Activated naive CD4-positive, alpha-beta T cell treated with anti-CD3 and anti-CD28 coated beads, Interleukin-2, amount 50 U/mL, for 72 hours (primary cell): Measurements from ENCODE around the gene PRR12. TPM values are rescaled to one million over a fixed set of nuclear protein-coding genes. Genes with fewer than 3 reads are reported as not detected.

Experiments
- ATAC-seq, 2 donors: fragments of 150-1000 bp; cut with Tn5 transposase; 2 replicates each; pipeline ENCODE4 v1.10.0; 2021; ENCODE audit warnings: mild to moderate bottlenecking in 2 of 2, moderate library complexity in 2 of 2
- DNase-seq, 2 donors: peaks; one replicate each; pipeline ENCODE4 v3.0.0; 2021 to 2022; ENCODE audit warnings: low spot score in 2 of 2
- H3K27ac Mint-ChIP-seq, 2 donors: one replicate each; pipeline ENCODE4 v1.8.0; 2022; ENCODE audit warnings: mild to moderate bottlenecking in 2 of 2, mixed read lengths in 2 of 2
- H3K36me3 Mint-ChIP-seq, 2 donors: one replicate each; pipeline ENCODE4 v1.8.0; 2022; ENCODE audit warnings: mixed read lengths in 2 of 2
- H3K9me3 Mint-ChIP-seq, 2 donors: one replicate each; pipeline ENCODE4 v1.8.0; 2022; ENCODE audit warnings: mixed read lengths in 2 of 2
- total RNA-seq, 2 donors: library from RNA; stranded (reverse); gene quantifications; one replicate each; pipeline ENCODE4 v1.2.3, GENCODE V29; 2022

The PRR12 gene
- total RNA-seq, 2 donors from 2014 or later: 28.9 to 32.9 TPM

DNA sequence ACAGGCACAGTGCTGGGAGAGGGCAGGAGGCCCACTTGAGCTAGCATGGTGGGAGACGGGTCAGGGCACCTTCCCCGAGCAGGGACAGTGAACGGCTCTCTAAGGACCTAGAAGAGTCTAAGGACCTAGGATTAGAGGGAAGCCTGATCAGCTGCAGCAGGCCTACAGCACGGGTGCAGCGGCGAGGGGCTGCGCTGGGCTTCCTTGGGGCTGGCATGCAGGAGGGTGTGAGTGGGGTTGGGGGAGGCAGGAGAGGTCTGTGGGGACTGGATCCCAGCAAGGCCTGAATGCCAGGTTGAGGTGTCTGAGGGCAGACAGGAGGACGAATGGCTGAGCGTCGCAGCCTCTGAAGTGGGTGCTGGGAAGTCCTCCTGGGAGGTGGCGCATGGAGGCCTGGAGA lies 54.6 kb downstream of the PRR12 start:
- peak overlapping the region in 1 of 2 donors; percentile 22 for H3K27ac Mint-ChIP-seq
- DNase-seq (no peak), ATAC-seq (no peak)
- H3K36me3 Mint-ChIP-seq: peaks cover 12 to 16% of the 10 kb centered on the region in 2 donors
- H3K9me3 Mint-ChIP-seq: no peaks in the 10 kb centered on the region

DNA sequence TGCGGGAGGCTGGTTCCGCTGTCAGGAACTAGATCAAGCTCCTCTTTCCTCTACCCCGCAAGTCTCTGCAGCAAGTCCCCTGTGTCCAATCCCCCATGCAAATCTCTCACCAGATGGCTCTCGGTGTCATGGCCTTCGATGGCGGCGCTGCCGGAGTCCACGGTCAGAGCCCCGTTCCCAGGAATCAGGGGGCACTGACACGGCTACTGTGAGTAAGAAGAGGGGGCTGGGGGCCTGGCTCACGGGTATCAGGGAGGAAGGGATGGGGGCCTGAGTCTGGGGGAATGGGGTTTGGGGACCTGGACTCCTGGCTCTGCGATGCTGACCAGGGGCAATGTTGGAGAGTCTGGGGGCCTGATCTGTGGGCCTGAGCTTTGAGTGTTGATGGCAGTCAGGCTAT lies 55.0 kb downstream of the PRR12 start:
- ATAC-seq (no peak), DNase-seq (no peak)
- Mint-ChIP-seq H3K36me3 (peaks cover 7 to 12% of the 10 kb centered on the region in 2 donors), H3K27ac (peak overlapping the region in 1 of 2 donors; percentile 65), H3K9me3 (no peaks in the 10 kb centered on the region)

DNA sequence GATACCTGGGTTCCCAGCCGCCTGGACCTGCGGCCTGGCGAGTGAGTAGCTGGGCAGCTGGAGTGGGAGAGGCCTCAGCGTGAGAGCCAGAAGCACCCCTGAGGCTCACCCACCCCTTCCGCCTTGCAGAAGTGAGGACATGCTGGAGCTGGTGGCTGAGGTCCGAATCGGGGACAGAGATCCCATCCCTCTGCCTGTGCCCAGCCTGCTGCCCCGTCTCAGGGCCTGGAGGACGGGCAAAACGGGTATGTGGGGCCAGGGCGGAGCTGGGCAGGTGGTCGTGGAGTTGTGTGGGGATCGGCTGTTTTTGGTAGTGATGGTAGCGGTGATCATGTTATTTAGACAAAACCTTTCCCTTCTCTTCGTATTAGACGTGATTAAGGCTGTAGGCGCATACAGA lies 55.6 kb downstream of the PRR12 start:
- ATAC-seq: no peak
- H3K27ac Mint-ChIP-seq: no peak overlapping the region
- H3K9me3 Mint-ChIP-seq: no peaks in the 10 kb centered on the region
- DNase-seq: no peak
- H3K36me3 Mint-ChIP-seq: peaks cover 7 to 12% of the 10 kb centered on the region in 2 donors

DNA sequence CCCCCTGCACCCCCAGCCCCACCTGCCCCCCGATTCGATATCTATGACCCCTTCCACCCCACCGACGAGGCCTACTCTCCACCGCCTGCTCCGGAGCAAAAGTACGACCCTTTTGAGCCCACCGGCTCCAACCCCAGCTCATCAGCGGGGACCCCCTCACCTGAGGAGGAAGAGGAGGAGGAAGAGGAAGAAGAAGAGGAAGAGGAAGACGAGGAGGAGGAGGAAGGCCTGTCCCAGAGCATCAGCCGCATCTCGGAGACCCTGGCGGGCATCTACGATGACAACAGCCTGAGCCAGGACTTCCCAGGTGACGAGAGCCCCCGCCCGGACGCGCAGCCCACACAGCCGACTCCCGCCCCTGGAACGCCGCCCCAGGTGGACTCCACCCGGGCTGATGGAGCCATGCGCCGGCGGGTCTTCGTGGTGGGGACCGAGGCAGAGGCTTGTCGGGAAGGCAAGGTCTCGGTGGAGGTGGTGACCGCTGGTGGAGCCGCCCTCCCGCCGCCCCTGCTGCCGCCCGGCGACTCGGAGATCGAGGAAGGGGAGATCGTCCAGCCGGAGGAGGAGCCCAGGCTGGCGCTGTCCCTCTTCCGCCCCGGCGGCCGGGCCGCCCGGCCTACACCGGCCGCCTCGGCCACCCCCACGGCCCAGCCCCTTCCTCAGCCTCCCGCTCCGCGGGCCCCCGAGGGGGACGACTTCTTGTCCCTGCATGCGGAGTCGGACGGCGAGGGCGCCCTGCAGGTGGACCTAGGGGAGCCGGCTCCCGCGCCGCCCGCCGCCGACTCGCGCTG lies 60.2 kb downstream of the PRR12 start:
- ATAC-seq (no peak), DNase-seq (no peak)
- no peak overlapping the region for H3K27ac Mint-ChIP-seq
- peaks cover 0 to 6% of the 10 kb centered on the region in 2 donors for H3K36me3 Mint-ChIP-seq
- no peaks in the 10 kb centered on the region for H3K9me3 Mint-ChIP-seq

DNA sequence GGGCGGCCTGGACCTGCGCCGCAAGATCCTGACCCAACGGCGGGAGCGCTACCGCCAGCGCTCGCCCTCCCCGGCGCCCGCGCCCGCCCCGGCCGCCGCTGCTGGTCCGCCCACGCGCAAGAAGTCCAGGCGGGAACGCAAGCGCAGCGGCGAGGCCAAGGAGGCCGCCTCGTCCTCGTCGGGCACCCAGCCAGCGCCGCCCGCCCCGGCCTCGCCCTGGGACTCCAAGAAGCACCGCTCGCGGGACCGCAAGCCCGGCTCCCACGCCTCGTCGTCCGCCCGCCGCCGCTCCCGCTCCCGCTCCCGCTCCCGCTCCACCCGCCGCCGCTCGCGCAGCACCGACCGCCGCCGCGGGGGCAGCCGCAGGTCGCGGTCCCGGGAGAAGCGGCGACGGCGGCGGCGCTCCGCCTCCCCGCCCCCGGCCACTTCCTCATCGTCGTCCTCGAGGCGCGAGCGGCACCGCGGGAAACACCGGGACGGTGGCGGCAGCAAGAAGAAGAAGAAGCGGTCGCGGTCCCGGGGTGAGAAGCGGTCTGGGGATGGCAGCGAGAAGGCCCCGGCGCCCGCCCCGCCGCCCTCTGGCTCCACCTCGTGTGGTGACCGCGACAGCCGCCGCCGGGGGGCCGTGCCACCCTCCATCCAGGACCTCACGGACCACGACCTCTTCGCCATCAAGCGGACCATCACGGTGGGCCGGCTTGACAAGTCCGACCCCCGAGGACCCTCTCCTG lies 61.0 kb downstream of the PRR12 start:
- no peak for ATAC-seq
- no peaks in the 10 kb centered on the region for H3K9me3 Mint-ChIP-seq
- no peak for DNase-seq
- no peak overlapping the region for H3K27ac Mint-ChIP-seq
- H3K36me3 Mint-ChIP-seq: peaks cover 0 to 6% of the 10 kb centered on the region in 2 donors

DNA sequence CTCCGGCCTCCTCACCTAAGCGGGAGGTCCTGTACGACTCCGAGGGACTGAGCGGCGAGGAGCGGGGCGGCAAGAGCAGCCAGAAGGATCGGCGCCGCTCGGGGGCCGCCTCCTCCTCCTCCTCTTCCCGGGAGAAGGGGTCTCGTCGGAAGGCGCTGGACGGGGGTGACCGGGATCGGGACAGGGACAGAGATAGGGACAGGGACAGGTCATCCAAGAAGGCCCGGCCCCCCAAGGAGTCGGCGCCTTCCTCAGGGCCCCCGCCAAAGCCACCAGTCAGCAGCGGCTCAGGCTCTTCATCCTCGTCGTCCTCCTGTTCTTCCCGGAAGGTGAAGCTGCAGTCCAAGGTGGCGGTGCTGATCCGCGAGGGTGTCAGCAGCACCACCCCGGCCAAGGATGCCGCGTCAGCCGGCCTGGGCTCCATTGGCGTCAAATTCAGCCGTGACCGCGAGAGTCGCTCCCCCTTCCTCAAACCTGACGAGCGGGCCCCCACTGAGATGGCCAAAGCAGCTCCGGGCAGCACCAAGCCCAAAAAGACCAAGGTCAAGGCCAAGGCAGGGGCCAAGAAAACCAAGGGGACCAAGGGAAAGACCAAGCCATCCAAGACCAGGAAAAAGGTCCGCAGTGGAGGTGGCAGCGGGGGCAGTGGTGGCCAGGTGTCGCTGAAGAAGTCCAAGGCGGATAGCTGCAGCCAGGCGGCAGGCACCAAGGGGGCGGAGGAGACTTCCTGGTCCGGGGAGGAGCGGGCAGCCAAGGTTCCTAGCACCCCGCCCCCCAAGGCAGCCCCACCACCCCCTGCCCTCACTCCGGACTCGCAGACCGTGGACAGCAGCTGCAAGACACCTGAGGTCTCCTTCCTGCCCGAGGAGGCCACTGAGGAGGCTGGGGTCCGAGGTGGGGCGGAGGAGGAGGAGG lies 61.8 kb downstream of the PRR12 start:
- no peak for DNase-seq
- no peak for ATAC-seq
- H3K36me3 Mint-ChIP-seq: peaks cover 0 to 6% of the 10 kb centered on the region in 2 donors
- H3K9me3 Mint-ChIP-seq: no peaks in the 10 kb centered on the region
- no peak overlapping the region for H3K27ac Mint-ChIP-seq

DNA sequence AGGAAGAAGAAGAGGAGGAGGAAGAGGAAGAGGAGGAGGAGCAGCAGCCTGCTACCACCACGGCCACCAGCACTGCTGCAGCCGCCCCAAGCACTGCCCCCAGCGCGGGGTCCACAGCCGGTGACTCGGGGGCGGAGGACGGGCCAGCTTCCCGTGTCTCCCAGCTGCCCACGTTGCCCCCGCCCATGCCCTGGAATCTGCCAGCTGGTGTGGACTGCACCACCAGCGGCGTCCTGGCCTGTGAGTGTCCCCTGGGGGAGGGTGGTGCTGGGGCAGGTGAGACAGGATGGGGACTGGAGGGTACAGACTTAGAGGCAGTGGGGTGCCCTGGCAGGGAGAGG lies 62.5 kb downstream of the PRR12 start:
- no peak for ATAC-seq
- H3K36me3 Mint-ChIP-seq: peaks cover 0 to 6% of the 10 kb centered on the region in 2 donors
- no peak for DNase-seq
- no peak overlapping the region for H3K27ac Mint-ChIP-seq
- H3K9me3 Mint-ChIP-seq: no peaks in the 10 kb centered on the region

DNA sequence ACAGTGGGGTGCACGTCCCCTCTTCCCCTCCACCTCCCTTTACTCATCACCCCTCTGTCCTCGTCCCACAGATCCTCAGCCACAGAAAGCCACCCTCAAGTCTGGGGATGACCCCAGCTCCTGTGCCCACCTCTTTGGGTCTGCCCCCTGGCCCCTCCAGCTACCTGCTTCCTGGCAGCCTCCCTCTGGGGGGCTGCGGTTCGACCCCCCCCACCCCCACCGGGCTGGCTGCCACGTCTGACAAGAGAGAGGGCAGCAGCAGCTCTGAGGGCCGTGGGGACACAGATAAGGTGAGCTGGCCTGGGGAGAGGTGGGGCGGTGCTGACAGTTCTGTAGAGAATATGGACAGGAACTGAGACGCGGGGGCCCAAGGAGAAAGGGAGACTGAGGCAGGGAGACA lies 63.6 kb downstream of the PRR12 start:
- no peak for ATAC-seq
- Mint-ChIP-seq H3K9me3 (no peaks in the 10 kb centered on the region), H3K36me3 (peaks cover 0 to 6% of the 10 kb centered on the region in 2 donors)

DNA sequence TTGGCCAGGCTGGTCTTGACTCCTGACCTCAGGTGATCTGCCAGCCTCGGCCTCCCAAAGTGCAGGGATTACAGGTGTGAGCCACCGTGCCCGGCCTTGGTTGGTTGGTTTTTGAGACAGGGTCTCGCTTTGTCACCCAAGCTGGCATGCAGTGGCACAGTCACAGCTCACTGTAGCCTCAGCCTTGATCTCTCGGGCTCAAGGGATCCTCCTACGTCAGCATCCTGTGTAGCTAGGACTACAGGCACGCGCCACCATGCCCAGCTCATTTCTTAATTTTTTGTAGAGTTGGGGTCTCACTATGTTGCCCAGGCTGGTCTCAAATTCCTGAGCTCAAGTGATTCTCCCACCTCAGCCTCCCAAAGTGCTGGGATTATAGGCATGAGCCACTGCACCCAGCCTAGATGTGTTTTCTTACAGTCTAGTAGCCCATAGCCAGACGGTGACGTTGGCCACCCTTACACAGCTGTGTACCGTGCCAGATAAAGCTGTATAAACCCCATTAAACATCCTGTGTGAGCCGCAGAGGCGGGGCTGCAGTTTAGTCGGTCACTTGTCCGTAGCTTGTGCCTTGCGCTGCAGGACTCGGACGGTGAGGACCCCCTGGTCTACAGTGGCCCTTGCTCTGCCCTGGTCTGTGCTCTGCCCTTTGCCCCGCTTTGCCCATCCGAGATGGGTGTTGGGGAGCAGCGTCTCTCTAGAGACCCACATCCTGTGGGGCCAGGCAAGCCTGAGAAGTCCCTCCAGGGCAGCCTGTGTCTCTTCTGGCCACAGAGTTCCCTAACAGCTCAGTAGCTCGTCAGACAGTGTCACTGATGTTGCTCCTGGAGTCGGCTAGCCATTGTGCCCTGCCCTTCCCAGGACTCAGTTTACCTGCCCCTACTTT lies 64.8 kb downstream of the PRR12 start:
- DNase-seq: no peak
- no peaks in the 10 kb centered on the region for H3K9me3 Mint-ChIP-seq
- no peak for ATAC-seq
- H3K27ac Mint-ChIP-seq: peak overlapping the region; percentile 73 to 86
- H3K36me3 Mint-ChIP-seq: peaks cover 0 to 6% of the 10 kb centered on the region in 2 donors

More for the DNA sequence above, 63.6 kb downstream of the PRR12 start:
- peak overlapping the region in 1 of 2 donors; percentile 40 for H3K27ac Mint-ChIP-seq
- no peak for DNase-seq

DNA sequence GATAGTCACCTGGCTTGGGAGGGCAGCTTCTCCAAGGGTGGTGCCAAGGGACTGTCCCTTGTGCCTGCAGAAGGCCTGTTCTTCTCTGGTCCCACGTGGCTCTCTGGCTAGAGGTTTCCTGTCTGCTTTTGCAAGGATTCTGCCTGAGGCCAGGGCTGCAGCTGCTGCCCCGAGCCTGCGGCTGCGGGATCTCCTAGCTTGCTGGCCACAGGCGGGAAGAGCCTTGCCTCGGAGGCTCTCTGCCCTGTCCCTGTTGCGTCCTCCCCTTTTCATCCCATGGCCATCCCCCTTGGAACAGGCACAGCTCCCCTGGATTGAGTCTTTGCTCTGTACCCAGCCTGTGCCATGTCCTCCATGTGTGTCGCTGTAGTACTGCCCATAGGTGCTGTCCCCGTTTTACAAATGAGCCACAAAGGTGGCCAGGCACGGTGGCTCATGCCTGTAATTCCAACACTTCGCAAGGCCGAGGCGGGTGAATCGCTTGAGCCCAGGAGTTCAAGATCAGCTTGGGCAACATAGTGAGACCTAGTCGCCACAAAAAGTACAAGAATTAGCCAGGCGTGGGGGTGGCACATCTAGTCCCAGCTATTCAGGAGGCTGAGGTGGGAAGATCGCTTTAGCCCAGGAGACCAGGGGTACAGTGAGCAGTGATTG lies 65.6 kb downstream of the PRR12 start:
- peaks cover 0 to 6% of the 10 kb centered on the region in 2 donors for H3K36me3 Mint-ChIP-seq

DNA sequence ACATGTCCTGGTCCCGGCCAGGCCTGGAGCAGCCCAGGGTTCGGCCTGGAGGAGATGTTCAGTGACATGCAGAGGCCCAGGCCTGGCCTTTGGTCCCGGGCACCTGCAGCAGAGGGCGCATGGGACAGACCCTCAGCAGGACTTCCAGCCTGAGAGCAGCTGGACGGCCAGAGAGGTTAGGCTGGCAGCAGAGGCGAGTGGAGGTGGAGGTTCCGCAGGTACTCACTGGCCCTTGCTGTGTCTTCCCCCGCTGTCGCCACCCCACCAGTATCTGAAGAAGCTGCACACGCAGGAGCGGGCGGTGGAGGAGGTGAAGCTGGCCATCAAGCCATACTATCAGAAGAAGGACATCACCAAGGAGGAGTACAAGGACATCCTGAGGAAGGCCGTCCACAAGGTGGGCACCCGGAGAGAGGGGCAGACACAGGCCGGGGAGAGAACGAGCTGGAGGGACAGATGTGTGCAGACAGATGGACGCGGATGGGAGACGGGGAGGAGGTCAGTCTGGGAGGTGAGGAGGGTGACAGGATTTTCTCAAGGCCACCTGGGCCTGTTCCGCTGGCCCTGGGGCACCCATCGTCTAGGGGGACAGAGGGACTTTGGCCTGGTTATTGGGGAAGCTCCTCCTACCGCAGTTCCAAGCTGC lies 66.6 kb downstream of the PRR12 start:
- no peak for ATAC-seq
- Mint-ChIP-seq H3K36me3 (peaks cover 0 to 6% of the 10 kb centered on the region in 2 donors), H3K9me3 (no peaks in the 10 kb centered on the region), H3K27ac (peak overlapping the region in 1 of 2 donors; percentile 86)
- no peak for DNase-seq

More for the DNA sequence above, 65.6 kb downstream of the PRR12 start:
- DNase-seq (no peak), ATAC-seq (no peak)
- no peaks in the 10 kb centered on the region for H3K9me3 Mint-ChIP-seq
- H3K27ac Mint-ChIP-seq: peak overlapping the region; percentile 86 to 91

DNA sequence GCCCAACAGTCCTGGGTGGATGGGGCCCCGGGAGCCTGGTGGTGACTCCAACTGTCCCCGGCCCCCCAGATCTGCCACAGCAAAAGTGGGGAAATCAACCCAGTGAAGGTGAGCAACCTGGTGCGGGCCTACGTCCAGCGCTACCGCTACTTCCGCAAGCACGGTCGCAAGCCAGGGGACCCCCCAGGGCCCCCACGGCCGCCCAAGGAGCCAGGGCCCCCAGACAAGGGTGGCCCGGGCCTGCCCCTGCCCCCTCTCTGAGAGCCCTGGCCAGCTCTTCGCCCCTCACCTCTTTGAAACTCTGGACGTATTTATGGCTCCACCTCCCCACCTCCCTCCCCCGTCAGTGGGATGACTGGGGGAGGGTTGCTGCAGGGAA lies 67.1 kb downstream of the PRR12 start:
- Mint-ChIP-seq H3K9me3 (no peaks in the 10 kb centered on the region), H3K36me3 (peaks cover 0 to 6% of the 10 kb centered on the region in 2 donors), H3K27ac (peak overlapping the region in 1 of 2 donors; percentile 86)
- no peak for DNase-seq
- no peak for ATAC-seq

DNA sequence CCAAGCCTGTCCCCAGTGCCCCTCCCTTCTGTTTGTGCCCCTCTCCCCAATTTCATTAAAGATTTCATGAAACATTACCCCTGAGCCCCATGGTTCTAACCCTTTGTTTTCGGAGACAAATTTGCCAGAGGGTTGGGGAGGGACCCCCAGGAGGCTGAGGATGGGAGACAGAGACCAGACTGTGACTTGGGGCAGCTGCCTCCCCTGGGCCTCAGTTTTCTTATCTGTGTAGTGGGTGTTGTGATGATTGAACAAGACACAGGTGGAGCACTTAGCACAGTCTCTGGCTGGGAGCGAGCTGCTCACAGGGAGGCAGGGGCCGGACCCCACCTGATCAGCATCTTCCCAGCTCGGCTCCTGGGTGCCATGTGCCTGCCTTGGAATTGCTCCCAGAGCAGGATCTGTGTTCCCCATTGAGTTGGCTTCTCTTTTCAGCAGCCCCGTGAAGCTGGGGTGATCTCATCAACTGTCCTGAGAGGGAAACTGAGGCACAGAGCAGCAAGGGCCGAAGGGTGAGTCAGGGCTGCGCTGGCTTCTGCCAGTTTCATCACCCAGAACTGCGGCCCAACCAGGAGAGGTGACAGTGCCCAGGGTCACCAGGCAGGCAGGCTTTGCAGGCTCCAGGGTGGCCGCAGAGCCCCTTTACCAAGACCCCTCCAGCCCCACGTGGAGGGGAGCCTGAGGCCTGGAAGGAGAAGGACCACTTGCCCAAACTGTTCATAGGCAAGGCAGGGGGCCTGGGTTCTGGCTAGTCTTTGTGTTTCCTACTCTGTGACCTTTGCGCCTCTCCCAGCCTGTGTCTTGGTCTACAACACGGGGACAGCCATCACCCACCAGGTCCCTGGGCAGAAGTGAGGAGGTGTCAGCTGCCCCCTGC lies 67.8 kb downstream of the PRR12 start:
- Mint-ChIP-seq H3K27ac (peak overlapping the region; percentile 29 to 60), H3K9me3 (no peaks in the 10 kb centered on the region), H3K36me3 (peaks cover 2 to 7% of the 10 kb centered on the region in 2 donors)
- ATAC-seq (peak in 1 of 2 donors; percentile 4), DNase-seq (no peak)

DNA sequence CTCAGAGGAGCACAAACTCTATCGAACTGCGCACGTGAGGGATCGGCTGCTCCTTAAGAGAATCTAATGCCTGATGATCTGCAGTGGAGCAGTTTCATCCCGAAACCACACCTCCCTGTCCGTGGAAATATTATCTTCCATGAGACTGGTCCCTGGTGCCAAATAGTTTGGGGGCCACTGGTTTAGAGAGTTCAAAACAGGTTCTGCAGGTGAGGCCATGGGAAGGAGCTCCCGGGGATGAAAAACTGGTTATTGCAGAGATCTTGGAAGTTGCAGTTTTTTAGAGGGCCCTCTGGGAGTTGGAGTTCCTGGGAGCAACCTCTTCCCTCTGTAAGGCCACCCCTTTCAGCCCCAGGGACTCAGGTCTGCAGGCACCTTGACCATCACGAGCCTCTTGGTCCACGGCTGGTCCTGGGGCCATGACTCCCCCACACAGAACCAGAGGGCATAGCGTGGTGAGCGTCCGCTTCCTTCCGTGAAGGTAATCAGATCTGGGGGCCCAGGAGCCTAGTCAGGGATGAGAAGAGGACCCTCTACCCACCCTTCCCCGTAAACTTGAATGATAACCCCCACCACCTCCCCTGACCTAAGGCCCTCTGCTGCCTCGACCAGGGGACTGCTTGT lies 69.5 kb downstream of the PRR12 start:
- no peak for DNase-seq
- Mint-ChIP-seq H3K36me3 (peaks cover 16 to 23% of the 10 kb centered on the region in 2 donors), H3K9me3 (no peaks in the 10 kb centered on the region), H3K27ac (peak overlapping the region in 1 of 2 donors; percentile 22)
- ATAC-seq: no peak
